ENCODE results near the gene CLEC16A. TPM values are rescaled to one million over a fixed set of nuclear protein-coding genes. Genes with fewer than 3 reads are reported as not detected.
A peak's percentile ranks its signal among the peaks of the same experiment; 100 is the strongest.

The CLEC16A gene
- total and polyA plus RNA-seq, 8 donors, result 8.1 to 17.2 (median 10.7) TPM

DNA sequence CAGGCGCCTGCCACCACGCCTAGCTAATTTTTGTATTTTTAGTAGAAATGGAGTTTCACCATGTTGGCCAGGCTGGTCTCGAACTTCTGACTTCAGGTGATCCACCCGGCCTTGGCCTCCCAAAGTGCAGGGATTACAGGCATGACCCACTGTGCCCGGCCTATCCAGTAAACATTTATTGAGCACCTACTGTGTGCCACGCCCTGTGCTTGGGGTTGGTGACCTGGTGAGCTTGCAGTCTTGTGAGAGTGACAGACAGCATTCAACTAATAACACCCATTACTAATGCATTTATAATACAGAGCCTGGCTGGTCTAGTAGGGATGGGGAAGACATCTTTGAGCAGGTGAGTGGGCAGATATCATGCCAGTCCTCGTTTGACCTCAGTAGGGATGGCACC lies 198.6 kb downstream of the CLEC16A start:
- Histone ChIP-seq H3K27me3 (no peaks in the 10 kb centered on the region), H3K4me3 (no peak overlapping the region), H3K27ac (no peak overlapping the region), H3K36me3 (no peaks in the 10 kb centered on the region), H3K4me1 (no peaks in the 10 kb centered on the region), H3K9me3 (no peaks in the 10 kb centered on the region)
- WGBS, 2 donors, result 88 to 93% methylated on average over 7 of the region's 7 CpGs
- ATAC-seq (no peak), DNase-seq (no peak), FAIRE-seq (no peak)
- intact Hi-C loops (cut with DNase I), result no loop called here
- TF ChIP-seq, protein P1, sequence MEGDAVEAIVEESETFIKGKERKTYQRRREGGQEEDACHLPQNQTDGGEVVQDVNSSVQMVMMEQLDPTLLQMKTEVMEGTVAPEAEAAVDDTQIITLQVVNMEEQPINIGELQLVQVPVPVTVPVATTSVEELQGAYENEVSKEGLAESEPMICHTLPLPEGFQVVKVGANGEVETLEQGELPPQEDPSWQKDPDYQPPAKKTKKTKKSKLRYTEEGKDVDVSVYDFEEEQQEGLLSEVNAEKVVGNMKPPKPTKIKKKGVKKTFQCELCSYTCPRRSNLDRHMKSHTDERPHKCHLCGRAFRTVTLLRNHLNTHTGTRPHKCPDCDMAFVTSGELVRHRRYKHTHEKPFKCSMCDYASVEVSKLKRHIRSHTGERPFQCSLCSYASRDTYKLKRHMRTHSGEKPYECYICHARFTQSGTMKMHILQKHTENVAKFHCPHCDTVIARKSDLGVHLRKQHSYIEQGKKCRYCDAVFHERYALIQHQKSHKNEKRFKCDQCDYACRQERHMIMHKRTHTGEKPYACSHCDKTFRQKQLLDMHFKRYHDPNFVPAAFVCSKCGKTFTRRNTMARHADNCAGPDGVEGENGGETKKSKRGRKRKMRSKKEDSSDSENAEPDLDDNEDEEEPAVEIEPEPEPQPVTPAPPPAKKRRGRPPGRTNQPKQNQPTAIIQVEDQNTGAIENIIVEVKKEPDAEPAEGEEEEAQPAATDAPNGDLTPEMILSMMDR (IDR thresholded peaks at IDR 0.05), result no peak

DNA sequence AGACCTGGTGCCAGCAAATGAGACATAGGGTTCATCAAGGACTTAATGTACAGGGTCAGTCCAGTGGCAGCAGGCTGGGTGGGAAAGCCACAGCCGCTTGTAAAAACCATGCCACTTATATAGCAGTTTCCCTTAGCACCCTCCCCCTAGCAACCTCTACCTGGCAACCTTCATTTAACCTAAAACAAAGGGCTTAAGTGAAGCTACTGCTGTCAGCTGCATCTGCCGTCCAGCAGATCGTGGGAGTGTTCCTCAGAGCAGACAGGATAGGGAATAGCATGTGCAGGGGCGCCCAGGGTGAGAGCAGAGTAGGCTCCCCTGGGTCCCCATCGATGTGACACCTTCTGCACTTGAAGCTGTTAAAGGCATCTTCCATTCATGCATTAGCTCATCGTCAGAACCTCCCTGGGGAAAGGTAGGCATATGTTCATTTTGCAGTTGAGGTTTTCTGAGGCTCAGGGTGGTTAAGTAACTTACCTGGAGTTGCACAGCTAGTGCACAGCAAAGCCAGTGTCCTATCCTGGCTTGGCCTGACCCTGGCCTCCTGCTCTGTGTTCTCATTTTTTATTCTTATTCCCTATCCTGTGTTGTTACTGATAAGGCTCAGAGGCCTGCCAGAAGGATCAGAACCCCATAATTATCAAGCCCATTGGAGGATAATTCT lies 199.1 kb downstream of the CLEC16A start:
- Histone ChIP-seq H3K27me3 (no peaks in the 10 kb centered on the region), H3K36me3 (no peaks in the 10 kb centered on the region), H3K27ac (no peak overlapping the region), H3K4me1 (no peaks in the 10 kb centered on the region), H3K9me3 (no peaks in the 10 kb centered on the region), H3K4me3 (no peak overlapping the region)
- 89 to 96% methylated on average over 6 of the region's 6 CpGs for WGBS, 2 donors
- peak in 2 of 4 donors; percentile 14 to 42 for ATAC-seq
- no peak for FAIRE-seq
- intact Hi-C loops (cut with DNase I), result no loop called here
- TF ChIP-seq, protein P1 (IDR thresholded peaks at IDR 0.05), result no peak
- no peak for DNase-seq

DNA sequence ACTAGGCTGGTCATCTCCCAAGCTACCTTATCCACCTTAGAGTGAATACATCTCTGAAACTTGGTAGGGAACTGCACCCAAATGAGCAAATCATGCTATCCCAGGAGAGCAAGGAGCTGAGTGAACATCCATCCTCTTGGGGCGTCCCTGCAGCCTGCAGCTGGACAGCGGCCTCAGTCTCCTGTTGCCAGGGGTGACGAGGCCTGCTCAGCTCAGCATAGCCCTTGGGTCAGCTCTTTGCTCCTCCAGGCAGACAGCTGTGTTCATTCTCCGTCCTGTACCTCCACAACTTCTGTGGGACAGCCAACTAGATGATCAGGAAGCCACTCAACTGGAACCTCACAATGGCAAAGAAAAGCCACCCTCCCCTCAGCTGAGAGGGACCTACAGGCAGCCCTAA lies 199.8 kb downstream of the CLEC16A start:
- peak in 2 of 4 donors; percentile 37 to 49 for ATAC-seq
- intact Hi-C loops (cut with DNase I), result no loop called here

DNA sequence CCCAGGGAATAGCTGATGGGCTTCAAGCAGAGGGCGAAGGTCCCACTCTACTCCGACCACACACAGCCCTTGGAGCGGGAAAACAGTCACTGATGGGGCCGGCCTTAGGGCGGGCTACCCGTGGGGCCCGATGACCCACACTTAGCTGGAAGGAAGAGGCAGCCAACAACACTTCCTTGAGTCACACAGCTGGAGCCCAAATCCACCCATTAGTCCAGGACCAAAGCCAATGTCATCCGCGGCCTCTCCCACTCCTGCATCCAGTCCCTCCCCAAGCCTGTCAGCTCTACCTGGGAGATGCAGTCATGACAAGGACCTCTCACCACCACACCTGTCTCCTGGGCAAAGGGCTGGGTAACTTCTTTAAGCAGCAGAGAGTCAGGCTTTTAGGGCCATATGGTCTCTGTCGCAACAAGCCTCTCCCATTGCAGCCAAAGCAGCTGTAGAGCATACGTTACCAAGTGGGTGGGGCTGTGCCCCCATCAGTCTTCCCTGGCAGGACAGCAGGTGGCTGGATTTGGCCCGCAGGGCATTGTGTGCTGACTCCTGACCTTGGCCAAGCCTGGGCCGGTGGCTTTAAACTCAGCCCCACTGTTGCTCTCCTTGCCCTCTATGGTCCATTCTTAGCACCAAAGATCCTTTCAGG lies 200.9 kb downstream of the CLEC16A start:
- DNase-seq, result no peak
- intact Hi-C loops (cut with DNase I), result no loop called here
- WGBS, 2 donors, result 86 to 88% methylated on average over 13 of the region's 13 CpGs
- Histone ChIP-seq H3K27ac (no peak overlapping the region), H3K27me3 (no peaks in the 10 kb centered on the region), H3K36me3 (no peaks in the 10 kb centered on the region), H3K9me3 (no peaks in the 10 kb centered on the region), H3K4me1 (no peaks in the 10 kb centered on the region), H3K4me3 (no peak overlapping the region)
- no peak for FAIRE-seq
- TF ChIP-seq, protein P1 (IDR thresholded peaks at IDR 0.05), result no peak
- ATAC-seq, result peak in 3 of 4 donors; percentile 13 to 34 (median 31)

More for the DNA sequence above, 199.8 kb downstream of the CLEC16A start:
- no peaks in the 10 kb centered on the region for H3K9me3 ChIP-seq
- H3K4me1 ChIP-seq, result no peaks in the 10 kb centered on the region
- TF ChIP-seq, protein P1 (IDR thresholded peaks at IDR 0.05), result no peak
- no peaks in the 10 kb centered on the region for H3K27me3 ChIP-seq
- 82 to 88% methylated on average over 4 of the region's 4 CpGs for WGBS, 2 donors
- no peak for FAIRE-seq
- no peaks in the 10 kb centered on the region for H3K36me3 ChIP-seq
- DNase-seq, result no peak
- no peak overlapping the region for H3K4me3 ChIP-seq
- H3K27ac ChIP-seq, result no peak overlapping the region

DNA sequence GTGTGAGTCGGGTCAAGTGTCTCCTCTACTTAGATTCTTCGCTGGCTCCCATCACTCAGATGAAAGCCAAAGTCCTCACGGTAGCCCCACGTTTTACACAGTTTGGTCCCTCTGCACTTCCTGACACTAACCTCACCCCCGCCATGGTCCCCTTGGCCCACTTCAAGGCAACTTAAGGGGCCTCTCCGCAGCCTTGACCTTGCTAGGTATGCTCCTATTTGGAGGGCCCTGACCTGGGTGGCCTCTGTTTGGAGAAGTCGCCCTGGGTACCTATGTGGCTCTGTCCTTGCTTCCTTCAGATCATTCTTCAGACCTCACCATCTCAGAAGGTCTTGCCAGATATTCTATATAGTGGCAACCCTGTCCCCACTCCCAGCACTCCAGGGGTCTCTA lies 201.5 kb downstream of the CLEC16A start:
- no peak for ATAC-seq
- H3K4me3 ChIP-seq, result no peak overlapping the region
- 95 to 98% methylated on average over 7 of the region's 7 CpGs for WGBS, 2 donors
- H3K4me1 ChIP-seq, result no peaks in the 10 kb centered on the region
- no peak for FAIRE-seq
- TF ChIP-seq, protein P1 (IDR thresholded peaks at IDR 0.05), result no peak
- no peak overlapping the region for H3K27ac ChIP-seq
- no peak for DNase-seq
- no peaks in the 10 kb centered on the region for H3K36me3 ChIP-seq
- no peaks in the 10 kb centered on the region for H3K9me3 ChIP-seq
- intact Hi-C loops (cut with DNase I), result no loop called here
- no peaks in the 10 kb centered on the region for H3K27me3 ChIP-seq
